WERI-Rb-1 (cell line): Measurements from ENCODE around the gene C20orf173.

ENCODE experiments used
- DNase-seq: peaks from one replicate; pipeline ENCODE4 v3.0.0-alpha.2; 2020
- H3K27ac ChIP-seq: fragments of 250-450 bp; sonication (Bioruptor Pico); 2 replicates; pipeline ENCODE4 v1.5.1; 2020; ENCODE audit warnings: mild to moderate bottlenecking, moderate library complexity
- H3K27me3 ChIP-seq: fragments of 250-450 bp; sonication (Bioruptor Pico); 2 replicates; pipeline ENCODE4 v1.5.1; 2021; ENCODE audit warnings: mild to moderate bottlenecking, low read depth, moderate library complexity; ENCODE audit not compliant: insufficient read depth, severe bottlenecking
- H3K36me3 ChIP-seq: fragments of 250-450 bp; sonication (Bioruptor Pico); 2 replicates; pipeline ENCODE4 v1.5.1; 2020; ENCODE audit warnings: mild to moderate bottlenecking, moderate library complexity
- H3K4me3 ChIP-seq: 2 replicates; pipeline ENCODE4 v1.5.1; 2011; ENCODE audit warnings: low read depth, mild to moderate bottlenecking, control low read depth, low read length
- H3K9me3 ChIP-seq: fragments of 250-450 bp; sonication (Bioruptor Pico); 2 replicates; pipeline ENCODE4 v1.5.1; 2021; ENCODE audit warnings: mild to moderate bottlenecking, moderate library complexity; ENCODE audit not compliant: severe bottlenecking
- CTCF ChIP-seq: IDR thresholded peaks from 2 replicates; pipeline ENCODE4 v1.5.1; 2011; ENCODE audit warnings: low read depth, mild to moderate bottlenecking, control low read depth, inconsistent platforms, low read length

C20orf173 gene

GRCh38 chr20:35478804-35479472, 50.5 kb downstream of the C20orf173 start:
- Histone ChIP-seq H3K27ac (no peak overlapping the region), H3K36me3 (peaks cover 73% of the 10 kb centered on the region), H3K27me3 (no peaks in the 10 kb centered on the region), H3K9me3 (no peaks in the 10 kb centered on the region), H3K4me3 (no peak overlapping the region)
- DNase-seq: peak; percentile 21
- peak; percentile 48; the same call in 1 of the 2 replicates for TF ChIP-seq CTCF
